Uterine smooth muscle cell (primary cell): ENCODE data around the gene PIPOX. TPM values are rescaled to one million over a fixed set of nuclear protein-coding genes. Genes with fewer than 3 reads are reported as not detected.

Experiments used
- total RNA-seq: library from RNA; depleted of rRNA; stranded (reverse); fragments of >200 nt; gene quantifications from 2 replicates; pipeline ENCODE4 v1.2.3, GENCODE V29; 2014

PIPOX gene
- total RNA-seq, result 1.1 and 2.7 TPM in 2 replicates

GRCh38 chr17:29042679-29043538 lies at the start of gene PIPOX:
Gene PIPOX (plus strand): TSS chr17:29043141. CDS start chr17:29043226, 85 bp downstream.

GRCh38 chr17:29005936-29006511 lies 36.9 kb upstream of the PIPOX start, which contains the start of gene SEZ6:
Gene SEZ6 (minus strand): TSS chr17:29006033. CDS start chr17:29005869, 164 bp downstream.

Other genes starting within 250 kb of the PIPOX start
- 1.8 and 2.0 TPM in 2 replicates for gene FAM222B, start 200.4 kb upstream of the PIPOX start, total RNA-seq
- 24.2 and 29.1 TPM in 2 replicates for gene ERAL1, start 188.1 kb upstream of the PIPOX start, total RNA-seq
- 37.2 and 43.0 TPM in 2 replicates for gene FLOT2, start 145.4 kb upstream of the PIPOX start, total RNA-seq
- 6.5 and 8.0 TPM in 2 replicates for gene DHRS13, start 140.1 kb upstream of the PIPOX start, total RNA-seq
- 12.8 and 18.6 TPM in 2 replicates for gene PHF12, start 91.6 kb upstream of the PIPOX start, total RNA-seq
- gene SEZ6, start 37.1 kb upstream of the PIPOX start, total RNA-seq, result not detected in 2 replicates
- gene MYO18A, start 137.3 kb downstream of the PIPOX start, total RNA-seq, result 90.3 and 97.6 TPM in 2 replicates
- gene CRYBA1, start 203.7 kb downstream of the PIPOX start, total RNA-seq, result not detected in 2 replicates